Loucy (cell line): ENCODE measurements around the gene SLC27A1.

Experiments
- EZH2phosphoT487 ChIP-seq: fragments of 200-600 bp; IDR thresholded peaks from 2 replicates; pipeline ENCODE4 v1.6.1; 2018; ENCODE audit warnings: antibody characterized with exemption, mild to moderate bottlenecking, moderate library complexity, borderline replicate concordance
- TF ChIP-seq, protein P1 (sequence below): fragments of 200-600 bp; sonication (generic); conservative IDR thresholded peaks from 2 replicates; pipeline ENCODE4 v1.5.1; 2014; ENCODE audit warnings: mild to moderate bottlenecking, antibody characterized with exemption, low read length

GRCh38 chr19:17506745-17507144 is 36.4 kb downstream of the SLC27A1 start:
- TF ChIP-seq, protein P1, sequence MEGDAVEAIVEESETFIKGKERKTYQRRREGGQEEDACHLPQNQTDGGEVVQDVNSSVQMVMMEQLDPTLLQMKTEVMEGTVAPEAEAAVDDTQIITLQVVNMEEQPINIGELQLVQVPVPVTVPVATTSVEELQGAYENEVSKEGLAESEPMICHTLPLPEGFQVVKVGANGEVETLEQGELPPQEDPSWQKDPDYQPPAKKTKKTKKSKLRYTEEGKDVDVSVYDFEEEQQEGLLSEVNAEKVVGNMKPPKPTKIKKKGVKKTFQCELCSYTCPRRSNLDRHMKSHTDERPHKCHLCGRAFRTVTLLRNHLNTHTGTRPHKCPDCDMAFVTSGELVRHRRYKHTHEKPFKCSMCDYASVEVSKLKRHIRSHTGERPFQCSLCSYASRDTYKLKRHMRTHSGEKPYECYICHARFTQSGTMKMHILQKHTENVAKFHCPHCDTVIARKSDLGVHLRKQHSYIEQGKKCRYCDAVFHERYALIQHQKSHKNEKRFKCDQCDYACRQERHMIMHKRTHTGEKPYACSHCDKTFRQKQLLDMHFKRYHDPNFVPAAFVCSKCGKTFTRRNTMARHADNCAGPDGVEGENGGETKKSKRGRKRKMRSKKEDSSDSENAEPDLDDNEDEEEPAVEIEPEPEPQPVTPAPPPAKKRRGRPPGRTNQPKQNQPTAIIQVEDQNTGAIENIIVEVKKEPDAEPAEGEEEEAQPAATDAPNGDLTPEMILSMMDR, result no peak
- no peak for TF ChIP-seq EZH2phosphoT487
